Neural cell (in vitro differentiated cells): Measurements from ENCODE around the gene CIC. TPM values are rescaled to one million over a fixed set of nuclear protein-coding genes. Genes with fewer than 3 reads are reported as not detected.

ENCODE experiments used
- H2AFZ ChIP-seq: fragments of 200-600, 300-800 bp; sonication (generic), shearing (Covaris generic); 2 replicates; pipeline ENCODE4 v1.6.0; 2014; ENCODE audit warnings: low read depth, mild to moderate bottlenecking, antibody characterized with exemption, low read length, moderate library complexity
- H3F3A ChIP-seq: fragments of 200-600 bp; shearing (Covaris generic); 2 replicates; pipeline ENCODE4 v1.6.1; 2016; ENCODE audit warnings: mild to moderate bottlenecking, moderate library complexity, mixed read lengths, antibody characterized with exemption, low read length; ENCODE audit not compliant: insufficient read depth, poor library complexity, severe bottlenecking
- H3K27ac ChIP-seq: fragments of 200-600, 300-800 bp; sonication (generic), shearing (Covaris generic); 2 replicates; pipeline ENCODE4 v1.5.1; 2014; ENCODE audit warnings: mild to moderate bottlenecking, low read length, moderate library complexity
- H3K27me3 ChIP-seq: fragments of 300-800, 200-600 bp; sonication (generic), shearing (Covaris generic); 2 replicates; pipeline ENCODE4 v1.6.0; 2014; ENCODE audit warnings: mild to moderate bottlenecking, low read depth, low read length, moderate library complexity; ENCODE audit not compliant: insufficient read depth
- H3K36me3 ChIP-seq: fragments of 300-800, 200-600 bp; sonication (generic), shearing (Covaris generic); 2 replicates; pipeline ENCODE4 v1.5.1; 2014; ENCODE audit warnings: mild to moderate bottlenecking, antibody characterized with exemption, low read length, moderate library complexity; ENCODE audit not compliant: insufficient read depth
- H3K4me2 ChIP-seq: fragments of 300-800, 200-600 bp; sonication (generic), shearing (Covaris generic); 2 replicates; pipeline ENCODE4 v1.6.0; 2014; ENCODE audit warnings: mild to moderate bottlenecking, low read length
- H3K4me3 ChIP-seq: fragments of 300-800, 200-600 bp; sonication (generic), shearing (Covaris generic); 2 replicates; pipeline ENCODE4 v1.5.1; 2014; ENCODE audit warnings: mild to moderate bottlenecking, low read length, moderate library complexity
- H3K79me2 ChIP-seq: fragments of 200-600 bp; shearing (Covaris generic); replicated peaks from 2 replicates; pipeline ENCODE4 v1.6.0; 2014; ENCODE audit warnings: mild to moderate bottlenecking, low read length, moderate library complexity; ENCODE audit not compliant: insufficient read depth
- H3K9ac ChIP-seq: fragments of 300-800, 200-600 bp; sonication (generic), shearing (Covaris generic); 2 replicates; pipeline ENCODE4 v1.6.1; 2016; ENCODE audit warnings: mild to moderate bottlenecking, low read length, mixed read lengths
- H3K9me2 ChIP-seq: fragments of 200-600 bp; shearing (Covaris generic); 2 replicates; pipeline ENCODE4 v1.6.1; 2016; ENCODE audit warnings: mild to moderate bottlenecking, low read length, mixed read lengths; ENCODE audit not compliant: insufficient read depth
- H3K9me3 ChIP-seq: fragments of 200-600, 300-800 bp; sonication (generic), shearing (Covaris generic); 2 replicates; pipeline ENCODE4 v1.6.1; 2016; ENCODE audit warnings: mild to moderate bottlenecking, mixed run types, low read length, moderate library complexity, mixed read lengths
- H4K20me1 ChIP-seq: fragments of 200-600 bp; shearing (Covaris generic); 2 replicates; pipeline ENCODE4 v1.6.1; 2016; ENCODE audit warnings: mild to moderate bottlenecking, mixed run types; ENCODE audit not compliant: insufficient read depth
- CTCF ChIP-seq: fragments of 450-650 bp; IDR thresholded peaks from 2 replicates; pipeline ENCODE4 v1.5.1; 2014; ENCODE audit warnings: antibody characterized with exemption, mild to moderate bottlenecking, moderate library complexity; ENCODE audit not compliant: poor library complexity, severe bottlenecking
- EP300 ChIP-seq: fragments of 450-650 bp; conservative IDR thresholded peaks from 2 replicates; pipeline ENCODE4 v1.6.1; 2014; ENCODE audit warnings: antibody characterized with exemption, mild to moderate bottlenecking, moderate library complexity; ENCODE audit not compliant: poor library complexity, severe bottlenecking
- EZH2 ChIP-seq: fragments of 200-600, 300-800 bp; shearing (Covaris generic), sonication (generic); IDR thresholded peaks from 2 replicates; pipeline ENCODE4 v1.6.1; 2014; ENCODE audit warnings: antibody characterized with exemption, low read length, borderline replicate concordance, mild to moderate bottlenecking; ENCODE audit not compliant: insufficient read depth, poor library complexity, severe bottlenecking
- MXI1 ChIP-seq: fragments of 450-650 bp; conservative IDR thresholded peaks from 2 replicates; pipeline ENCODE4 v1.6.1; 2014; ENCODE audit warnings: antibody characterized with exemption, mild to moderate bottlenecking; ENCODE audit not compliant: poor library complexity, severe bottlenecking
- POLR2AphosphoS5 ChIP-seq: IDR thresholded peaks from 2 replicates; pipeline ENCODE4 v1.6.1; 2012
- RAD21 ChIP-seq: fragments of 450-650 bp; conservative IDR thresholded peaks from 2 replicates; pipeline ENCODE4 v1.6.1; 2014; ENCODE audit warnings: antibody characterized with exemption, mild to moderate bottlenecking, moderate library complexity
- REST ChIP-seq: IDR thresholded peaks from 2 replicates; pipeline ENCODE4 v1.6.1; 2012; ENCODE audit warnings: borderline replicate concordance
- TAF1 ChIP-seq: IDR thresholded peaks from 2 replicates; pipeline ENCODE4 v1.6.1; 2012; ENCODE audit warnings: low read depth
- polyA plus RNA-seq: library from polyadenylated mRNA; depleted of rRNA; stranded (reverse); fragments of >200 nt; gene quantifications from 2 replicates; pipeline ENCODE4 v1.2.3, GENCODE V29; 2014

Gene CIC
- polyA plus RNA-seq, 1 donor from 2014 or later, result 10.8 TPM

- Histone ChIP-seq H3K27me3 (no peaks in the 10 kb centered on the region), H3K9me2 (no peaks in the 10 kb centered on the region), H3K4me2 (peak overlapping the region; percentile 56), H3K36me3 (peaks cover 5% of the 10 kb centered on the region), H3F3A (no peaks in the 10 kb centered on the region), H3K9me3 (no peaks in the 10 kb centered on the region), H3K4me3 (peak overlapping the region; percentile 93), H3K79me2 (peaks cover 22% of the 10 kb centered on the region), H3K27ac (peak overlapping the region; percentile 69), H4K20me1 (no peaks in the 10 kb centered on the region), H2AFZ (no peak overlapping the region), H3K9ac (peak overlapping the region; percentile 88)
- no peak for TF ChIP-seq CTCF
- TF ChIP-seq EZH2, result no peak
- no peak for TF ChIP-seq TAF1
- TF ChIP-seq POLR2AphosphoS5, result no peak
- no peak for TF ChIP-seq EP300
- no peak for TF ChIP-seq MXI1
- no peak for TF ChIP-seq RAD21
Measured at GRCh38 chr19:42241279-42241678, 27.8 kb upstream of the CIC start.

- Histone ChIP-seq H3K4me3 (peak overlapping the region; percentile 93), H3K9me2 (no peaks in the 10 kb centered on the region), H3K9ac (peak overlapping the region; percentile 88), H3K36me3 (no peaks in the 10 kb centered on the region), H3K4me2 (peak overlapping the region; percentile 56), H3K27me3 (no peaks in the 10 kb centered on the region), H2AFZ (no peak overlapping the region), H3F3A (no peaks in the 10 kb centered on the region), H3K27ac (peak overlapping the region; percentile 69), H4K20me1 (no peaks in the 10 kb centered on the region), H3K79me2 (peaks cover 22% of the 10 kb centered on the region), H3K9me3 (no peaks in the 10 kb centered on the region)
- TF ChIP-seq POLR2AphosphoS5, result no peak
- no peak for TF ChIP-seq EP300
- TF ChIP-seq EZH2, result no peak
- TF ChIP-seq MXI1, result no peak
- no peak for TF ChIP-seq REST
- TF ChIP-seq RAD21, result peak; percentile 5
Measured at GRCh38 chr19:42242069-42242511, 27.0 kb upstream of the CIC start.
